Hepatic stellate cell (primary cell): ENCODE results near the gene GOLM1.
"Not testable (repeated sequence)": the region's sequence is repeated elsewhere in the genome, so short reads cannot be mapped to it uniquely, and the experiment has no call there.

Experiments used
- DNase-seq: peaks from one replicate; pipeline ENCODE4 v3.0.0; 2011; ENCODE audit warnings: low spot score

GOLM1 gene, protein sequence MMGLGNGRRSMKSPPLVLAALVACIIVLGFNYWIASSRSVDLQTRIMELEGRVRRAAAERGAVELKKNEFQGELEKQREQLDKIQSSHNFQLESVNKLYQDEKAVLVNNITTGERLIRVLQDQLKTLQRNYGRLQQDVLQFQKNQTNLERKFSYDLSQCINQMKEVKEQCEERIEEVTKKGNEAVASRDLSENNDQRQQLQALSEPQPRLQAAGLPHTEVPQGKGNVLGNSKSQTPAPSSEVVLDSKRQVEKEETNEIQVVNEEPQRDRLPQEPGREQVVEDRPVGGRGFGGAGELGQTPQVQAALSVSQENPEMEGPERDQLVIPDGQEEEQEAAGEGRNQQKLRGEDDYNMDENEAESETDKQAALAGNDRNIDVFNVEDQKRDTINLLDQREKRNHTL

DNA sequence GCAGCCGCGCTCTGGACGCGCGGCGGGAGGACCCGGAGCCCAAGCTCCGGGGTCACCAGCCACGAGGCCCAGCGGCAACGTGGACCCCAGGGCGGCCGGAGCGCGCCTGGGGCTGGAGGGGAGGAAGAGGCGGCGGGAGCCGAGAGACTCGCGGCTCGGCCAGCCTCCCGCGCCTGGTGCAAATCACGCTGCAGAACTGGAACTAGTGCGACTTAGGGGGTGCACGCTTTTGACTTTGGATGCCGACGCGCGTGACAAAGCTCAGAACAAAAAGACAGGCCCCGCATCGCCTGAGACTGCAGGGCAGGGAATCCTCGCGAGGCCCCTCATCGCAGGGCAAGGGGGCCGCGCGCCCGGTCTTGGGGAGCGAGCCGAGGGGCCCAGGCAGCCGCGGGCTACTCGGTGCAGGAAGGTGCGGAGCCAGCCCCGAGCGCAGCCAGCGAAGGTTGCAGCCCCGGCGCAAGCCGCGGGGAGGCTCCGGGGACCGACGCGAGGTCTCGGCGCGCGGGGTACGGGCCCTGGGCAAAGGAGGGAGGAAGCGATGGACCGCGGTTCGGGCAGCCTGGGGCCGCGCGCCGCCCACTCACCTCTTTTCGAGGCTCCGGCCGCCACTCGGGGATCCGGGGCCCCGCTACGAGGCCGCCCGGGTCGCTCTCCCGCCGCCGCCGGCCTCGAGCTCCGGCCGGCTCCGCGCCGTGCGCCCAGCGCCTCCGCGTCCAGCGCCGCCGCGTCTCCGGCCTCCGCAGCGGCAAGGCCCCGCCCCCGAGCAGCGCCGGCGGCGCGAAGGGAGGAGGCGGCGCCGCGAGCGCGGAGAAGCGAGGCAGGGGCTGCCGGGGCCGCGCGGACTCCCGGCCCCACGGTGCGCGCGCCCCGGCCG, at the start of gene GOLM1:
Gene GOLM1, minus strand, starts transcription at position 735 of the 877 bp plus-strand sequence. CDS start 20,238 bp downstream, outside the sequence.
- peak; percentile 73 for DNase-seq

DNA sequence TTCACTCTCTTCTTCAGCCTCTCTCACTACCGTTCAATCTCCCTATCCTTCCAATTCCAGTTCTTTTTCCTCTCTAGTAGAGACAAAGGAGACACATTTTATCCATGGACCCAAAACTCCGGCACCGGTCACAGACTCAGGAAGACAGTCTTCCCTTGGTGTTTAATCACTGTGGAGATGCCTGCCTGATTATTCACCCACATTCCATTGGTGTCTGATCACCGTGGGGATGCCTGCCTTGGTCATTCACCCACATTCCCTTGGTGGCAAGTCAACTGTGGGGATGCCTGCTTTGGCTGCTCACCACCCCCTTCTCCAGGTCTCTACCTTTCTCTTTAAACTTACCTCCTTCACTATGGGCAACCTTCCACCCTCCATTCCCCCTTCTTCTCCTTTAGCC, 47.3 kb upstream of the GOLM1 start:
- DNase-seq, result not testable (repeated sequence)

DNA sequence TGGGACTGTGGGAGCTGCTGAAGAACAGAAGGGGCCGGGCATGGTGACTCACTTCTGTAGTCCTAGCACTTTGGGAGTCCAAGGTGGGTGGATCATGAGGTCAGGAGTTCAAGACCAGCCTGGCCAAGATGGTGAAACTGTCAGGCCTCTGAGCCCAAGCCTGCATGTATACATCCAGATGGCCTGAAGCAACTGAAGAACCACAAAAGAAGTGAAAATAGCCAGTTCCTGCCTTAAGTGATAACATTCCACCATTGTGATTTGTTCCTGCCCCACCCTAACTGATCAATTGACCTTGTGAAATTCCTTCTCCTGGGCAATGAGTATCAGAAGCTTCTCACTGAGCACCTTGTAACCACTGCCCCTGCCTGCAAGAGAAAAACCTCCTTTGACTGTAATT, 46.6 kb upstream of the GOLM1 start:
- DNase-seq, result not testable (repeated sequence)

DNA sequence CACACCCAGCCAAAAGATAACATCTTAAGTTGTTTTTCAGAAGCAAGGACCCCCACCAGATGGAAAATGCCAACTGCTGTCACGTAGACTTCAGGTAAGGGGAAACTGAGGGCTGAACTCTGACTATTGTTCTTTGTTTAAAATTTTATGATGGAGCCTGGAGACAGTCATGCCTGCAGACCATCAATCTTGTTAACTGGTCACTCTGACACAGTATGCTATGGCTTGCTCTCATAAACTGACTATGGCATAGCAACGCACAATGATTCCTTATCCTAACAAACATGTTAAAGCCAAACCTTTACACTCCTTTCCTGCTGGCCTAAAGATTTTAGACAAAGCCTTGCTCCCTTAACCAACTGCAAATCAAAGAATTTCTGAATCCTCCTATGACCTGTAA, 43.6 kb upstream of the GOLM1 start:
- no peak for DNase-seq

DNA sequence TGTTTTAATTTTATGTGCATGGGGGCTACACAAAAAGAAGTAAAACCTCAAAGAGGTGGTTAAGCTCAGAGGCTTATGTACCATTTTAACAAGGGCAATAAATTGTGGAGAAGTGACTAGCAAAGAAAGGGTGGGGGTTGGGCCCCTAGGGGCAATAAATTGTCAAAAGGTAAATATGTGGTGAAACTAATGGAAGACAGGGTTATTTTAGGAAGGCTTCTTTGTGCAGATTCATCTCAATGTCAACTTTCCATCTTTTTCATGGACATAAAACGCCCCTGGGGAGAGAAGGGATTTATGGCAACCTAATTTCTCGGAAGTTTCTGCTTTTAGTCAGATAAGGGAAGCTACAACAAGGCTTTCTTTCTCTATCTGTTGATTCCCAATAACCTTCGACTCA, 42.5 kb upstream of the GOLM1 start:
- no peak for DNase-seq

DNA sequence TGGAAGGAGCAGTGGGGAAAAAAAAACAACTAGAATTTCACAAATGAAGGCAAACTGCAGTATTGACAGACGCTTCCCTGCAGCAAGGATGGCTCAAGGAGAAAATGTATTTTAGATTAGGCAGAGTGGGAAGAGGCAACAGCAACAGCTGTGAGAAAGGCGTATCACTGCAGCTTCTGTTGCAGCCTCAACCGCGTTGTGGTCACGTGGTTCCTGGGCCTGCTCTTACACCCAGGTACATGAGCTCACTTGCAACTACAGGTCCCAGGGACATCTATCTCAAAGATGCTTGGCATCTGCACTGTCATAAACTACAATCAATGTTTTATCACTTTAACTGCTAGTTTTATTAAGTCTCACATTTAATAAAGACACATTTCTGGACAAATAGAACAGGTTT, 36.0 kb upstream of the GOLM1 start:
- DNase-seq, result no peak

DNA sequence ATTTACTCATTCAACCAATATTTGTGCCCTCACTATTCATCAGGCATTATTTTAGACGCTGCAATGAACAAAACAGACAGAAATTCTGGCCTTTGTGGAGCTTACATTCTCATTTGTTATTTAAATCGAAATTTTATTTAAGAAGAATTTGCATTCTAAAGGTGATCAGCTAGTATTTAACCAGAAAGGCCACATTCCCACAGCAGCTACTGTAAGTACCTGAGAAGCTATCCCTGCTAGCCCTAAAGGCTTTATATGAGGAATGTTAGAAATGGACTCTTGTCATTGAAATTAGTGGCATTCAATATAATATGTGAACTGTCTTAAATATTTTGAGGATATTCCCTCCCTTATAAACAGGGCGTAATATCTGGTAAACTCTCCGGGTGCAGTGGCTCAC, 35.0 kb upstream of the GOLM1 start:
- DNase-seq, result no peak

DNA sequence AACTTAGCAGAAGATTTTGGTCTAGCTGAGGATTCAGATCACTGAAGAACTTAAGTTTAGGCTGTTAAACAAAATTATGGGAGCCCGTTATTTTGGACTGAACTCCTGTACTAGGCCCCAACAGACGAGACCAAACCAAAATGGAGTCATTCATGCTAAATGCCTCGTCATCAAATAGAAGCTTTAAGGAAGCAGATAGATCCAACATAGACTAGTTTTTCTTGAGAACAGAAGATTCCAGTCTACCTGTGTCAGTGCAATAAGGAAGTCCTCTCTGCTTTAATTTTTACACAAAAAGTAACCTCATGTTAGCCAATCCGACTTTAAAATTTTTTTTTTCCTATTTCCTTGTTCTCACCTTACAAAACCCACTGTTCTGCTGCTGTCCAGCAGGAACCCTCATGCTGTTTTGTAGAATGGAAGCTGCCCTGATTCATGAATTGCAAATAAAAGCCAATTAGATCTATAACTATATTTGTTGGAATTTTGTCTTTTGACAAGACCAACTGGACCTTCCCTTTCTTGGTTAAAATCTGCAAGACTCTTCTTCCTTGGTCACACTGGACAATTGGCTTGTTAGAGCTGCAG, 29.0 kb upstream of the GOLM1 start:
- DNase-seq, result no peak

DNA sequence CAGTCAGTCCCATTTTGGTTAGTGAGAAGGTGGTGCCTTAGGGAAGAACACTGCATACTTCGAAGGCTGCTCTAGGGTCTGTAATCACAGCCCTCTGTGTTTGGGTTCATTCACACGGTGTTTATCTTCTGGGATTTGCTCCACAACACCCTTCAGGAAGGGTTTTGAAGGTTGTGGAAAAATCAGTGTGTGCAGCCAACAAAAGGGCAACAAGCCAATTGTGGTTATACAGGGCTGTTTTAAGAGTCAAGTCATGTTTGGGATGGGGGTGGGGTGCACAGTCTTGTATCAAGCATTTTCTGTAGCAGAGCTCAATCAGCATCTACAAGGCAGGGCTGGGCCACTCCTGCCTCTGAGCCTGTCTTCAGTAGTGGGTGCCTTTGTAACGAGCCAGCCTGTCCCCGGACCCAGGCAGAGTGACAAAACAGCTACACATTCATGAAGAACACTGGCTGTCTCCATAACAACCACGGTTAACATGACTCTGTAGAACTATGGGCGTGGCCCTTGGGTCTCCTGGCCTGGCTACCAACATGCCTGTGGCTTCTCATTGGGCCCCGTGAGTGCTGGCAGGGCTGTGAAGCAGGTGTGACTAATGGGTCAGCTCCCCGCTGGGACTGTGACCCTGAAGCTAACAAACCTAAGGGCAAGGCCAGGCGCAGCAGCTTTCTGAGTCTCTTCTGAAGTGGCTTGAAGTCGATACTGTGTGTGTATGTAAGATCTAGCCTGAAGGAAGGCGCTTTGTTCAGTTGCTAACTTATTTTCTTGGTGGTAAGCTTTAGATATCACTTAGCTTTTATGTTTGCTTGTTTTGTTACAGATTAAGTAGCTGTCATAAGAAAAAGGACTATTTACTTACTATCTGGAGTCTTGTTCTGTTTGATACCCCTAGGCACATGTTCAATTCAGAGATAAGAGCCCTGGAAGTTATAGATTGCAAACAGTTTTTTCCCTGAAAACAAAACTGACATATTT, 27.9 kb upstream of the GOLM1 start:
- DNase-seq, result peak; percentile 21

DNA sequence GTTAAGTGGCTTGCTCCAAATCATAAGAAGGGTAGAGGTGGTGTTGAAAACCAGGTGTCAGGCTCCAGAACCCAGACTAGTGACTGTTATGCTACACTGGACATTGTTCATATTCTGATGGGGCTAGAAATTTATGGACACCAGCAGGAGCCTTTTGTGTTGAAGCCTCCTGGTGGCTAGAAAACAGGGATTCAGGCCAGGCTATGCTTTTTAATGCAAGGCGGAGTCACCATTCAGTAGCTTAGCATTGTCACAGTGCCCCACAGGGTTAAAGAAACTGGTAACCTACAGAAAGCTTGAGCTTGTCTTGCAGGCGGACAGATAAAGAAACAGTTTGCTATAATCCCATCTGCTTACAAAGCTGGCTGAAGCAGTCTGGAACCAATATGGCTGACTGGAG, 23.0 kb upstream of the GOLM1 start:
- no peak for DNase-seq

DNA sequence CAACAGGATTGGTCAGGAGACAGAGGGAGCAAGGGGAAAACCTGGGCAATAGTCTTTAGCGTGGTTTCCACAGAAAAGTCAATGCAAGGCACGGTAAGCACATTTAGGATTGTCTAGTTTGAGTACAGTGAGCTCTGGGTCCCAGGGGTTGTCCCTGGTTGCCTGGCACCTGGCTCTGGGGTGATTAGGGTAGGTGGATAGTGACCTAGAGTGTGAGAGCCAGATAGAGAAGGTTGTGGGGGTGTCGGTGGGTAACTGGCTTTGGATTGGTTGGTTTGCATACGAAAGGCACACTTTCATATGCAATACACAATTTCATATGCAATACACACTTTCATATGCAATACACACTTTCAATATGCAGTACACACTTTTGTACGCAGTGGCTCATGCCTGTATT, 20.1 kb upstream of the GOLM1 start:
- DNase-seq, result no peak

DNA sequence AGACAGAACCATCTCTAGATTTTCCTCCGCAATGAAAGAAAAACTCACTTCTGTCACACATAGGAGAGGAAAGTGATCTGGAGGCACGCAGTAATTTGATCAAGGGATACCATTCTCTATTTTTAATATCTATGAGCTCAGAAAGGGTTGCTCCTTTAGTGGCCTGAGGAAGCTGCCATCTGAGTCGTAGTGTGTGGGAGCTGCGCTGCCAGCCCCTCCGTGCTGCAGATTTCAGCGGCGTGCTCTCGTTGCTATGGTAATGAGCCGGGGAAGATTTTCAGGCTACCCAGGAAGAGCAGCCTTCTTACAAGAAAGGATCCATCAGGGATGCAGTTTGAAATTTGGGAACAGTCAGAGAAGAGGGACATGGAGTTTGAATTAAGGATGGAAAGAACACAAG, 17.1 kb upstream of the GOLM1 start:
- DNase-seq, result no peak

DNA sequence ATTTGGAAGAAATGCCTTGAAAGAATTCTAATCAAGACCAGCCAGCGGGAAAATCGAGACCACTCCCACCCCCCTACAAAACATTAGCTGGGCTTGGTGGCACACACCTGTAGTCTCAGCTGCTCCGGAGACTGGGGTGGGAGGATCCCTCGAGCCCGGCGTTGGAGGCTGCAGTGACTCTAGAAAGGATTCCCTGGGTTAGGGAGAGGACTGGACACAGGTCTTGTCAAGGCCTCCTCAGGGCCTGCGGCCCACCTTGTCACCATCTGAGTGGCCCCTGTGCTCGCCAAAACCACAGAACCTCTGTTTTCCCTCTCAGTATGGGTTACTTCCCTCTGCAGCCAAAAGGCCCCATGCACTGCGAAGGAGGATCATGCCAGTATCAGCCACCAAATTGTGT, 16.5 kb upstream of the GOLM1 start:
- DNase-seq, result no peak

DNA sequence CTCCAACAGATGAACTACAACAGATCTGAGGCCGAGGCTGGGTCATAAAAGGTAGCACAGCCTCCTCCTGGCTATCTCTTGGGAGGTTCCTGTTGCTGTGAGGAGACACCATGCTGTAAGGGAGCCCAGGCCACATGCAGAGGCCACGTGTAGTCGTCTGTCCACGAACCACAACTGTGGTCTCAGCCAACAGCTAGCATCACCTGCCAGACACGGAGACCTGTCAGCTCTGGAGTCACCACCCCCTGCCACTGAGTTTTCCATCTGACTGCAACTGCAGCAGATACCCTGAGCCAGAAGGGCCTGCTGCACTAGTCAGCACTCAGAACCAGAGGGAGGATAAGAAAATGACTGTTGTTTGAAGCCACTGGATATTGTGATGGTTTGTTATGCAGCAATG, 12.7 kb upstream of the GOLM1 start:
- no peak for DNase-seq

DNA sequence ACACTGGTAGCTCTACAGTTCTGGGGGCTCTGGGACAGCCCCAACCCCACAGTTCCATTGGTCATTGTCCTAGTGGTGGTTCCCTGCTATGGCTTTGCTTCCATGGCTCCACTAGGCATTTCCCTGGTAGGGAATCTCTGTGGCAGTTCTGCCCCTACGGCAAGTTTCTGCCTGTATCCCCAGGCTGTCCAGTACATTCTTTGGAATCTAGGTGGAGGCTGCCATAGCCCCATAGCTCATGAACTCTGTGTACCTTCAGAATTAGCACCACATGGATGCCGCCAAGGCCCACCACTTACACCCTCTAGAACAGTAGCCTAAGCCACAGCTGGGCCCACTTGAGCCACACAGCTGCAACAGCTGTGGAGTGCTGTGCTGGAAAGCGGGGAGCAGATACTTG, 3.3 kb upstream of the GOLM1 start:
- no peak for DNase-seq

DNA sequence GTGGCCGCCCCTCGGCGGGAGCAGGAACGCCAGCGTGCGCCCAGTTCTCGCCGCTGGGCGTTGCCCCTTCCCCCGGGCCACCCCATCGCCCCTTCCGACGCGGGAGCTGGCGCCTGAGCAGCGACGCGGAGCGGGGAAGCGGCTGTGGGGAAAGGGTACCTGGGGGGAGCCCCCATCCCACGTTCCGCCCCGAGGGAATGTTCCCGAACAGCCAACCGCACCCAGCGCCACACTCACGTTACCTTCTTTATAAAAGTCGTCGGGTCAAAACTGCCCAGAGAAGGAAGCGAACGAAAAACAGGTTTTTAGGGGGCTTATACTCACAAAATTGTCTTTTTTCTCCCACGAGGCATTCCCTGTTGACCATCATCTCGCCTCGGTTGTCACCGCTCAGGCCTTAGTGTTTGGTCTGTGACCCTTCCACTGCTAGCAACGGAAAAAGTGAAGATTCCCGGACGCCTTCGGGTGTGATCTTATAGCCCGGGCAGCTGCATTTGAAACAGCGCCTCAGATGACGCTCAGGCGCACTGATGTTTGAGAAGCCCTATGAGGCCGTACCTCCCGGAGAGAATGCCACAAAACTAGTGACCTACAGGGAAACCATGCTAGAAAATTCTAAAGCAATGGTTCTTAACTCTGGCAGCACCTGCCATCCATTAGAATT, 475 bp upstream of the GOLM1 start:
- DNase-seq, result peak; percentile 39

DNA sequence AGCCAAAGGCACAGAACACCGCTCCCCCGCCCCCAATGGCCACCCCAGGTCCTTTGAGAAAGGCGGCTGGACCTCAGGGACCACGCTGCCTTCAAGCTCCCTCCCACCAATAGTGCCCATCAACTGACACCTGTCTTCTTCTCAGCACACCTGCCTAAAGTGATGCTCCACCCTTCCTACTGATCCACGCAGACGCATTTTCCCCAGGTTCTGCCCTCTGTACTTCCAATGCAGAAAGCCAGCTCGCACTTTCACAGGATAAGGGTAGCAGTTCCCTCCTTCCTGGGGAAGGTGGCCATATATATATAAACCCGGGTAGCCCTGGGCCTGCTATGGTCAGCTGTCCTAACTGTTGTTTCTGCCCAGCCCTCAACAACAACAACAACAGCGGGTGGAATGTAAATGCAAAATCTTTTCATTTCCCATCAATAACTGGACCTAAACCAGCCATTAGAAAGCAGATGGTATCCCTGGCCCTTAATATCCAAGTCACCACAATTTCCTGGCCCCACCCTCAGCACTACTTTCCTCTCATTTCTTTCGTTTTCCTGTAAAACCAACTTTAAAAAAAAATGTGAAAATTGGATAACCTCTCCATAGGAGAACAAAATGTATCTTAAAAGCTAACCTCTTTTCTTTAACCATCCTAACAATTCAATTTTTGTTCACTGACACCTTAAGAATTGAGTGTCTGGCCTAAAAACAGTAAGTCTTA, 1.7 kb downstream of the GOLM1 start:
- DNase-seq, result no peak

DNA sequence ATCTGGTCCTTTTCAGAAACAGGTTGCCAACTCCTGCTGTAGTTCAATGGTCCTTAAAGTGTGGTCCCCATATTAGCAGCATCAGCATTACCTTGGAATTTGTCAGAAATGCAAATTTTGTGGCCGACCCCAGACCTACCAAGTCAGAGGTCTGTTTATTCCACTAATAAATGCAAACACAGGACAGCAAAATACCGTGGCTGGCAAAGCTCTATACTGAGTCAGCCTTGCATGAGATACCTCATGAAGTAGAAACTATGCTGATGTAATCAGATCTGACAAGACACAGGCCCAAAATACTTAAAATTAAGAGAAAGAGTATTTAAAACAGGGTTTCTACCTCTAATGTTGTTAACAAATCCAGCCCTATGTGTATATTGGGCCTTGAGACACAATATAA, 3.0 kb downstream of the GOLM1 start:
- no peak for DNase-seq

DNA sequence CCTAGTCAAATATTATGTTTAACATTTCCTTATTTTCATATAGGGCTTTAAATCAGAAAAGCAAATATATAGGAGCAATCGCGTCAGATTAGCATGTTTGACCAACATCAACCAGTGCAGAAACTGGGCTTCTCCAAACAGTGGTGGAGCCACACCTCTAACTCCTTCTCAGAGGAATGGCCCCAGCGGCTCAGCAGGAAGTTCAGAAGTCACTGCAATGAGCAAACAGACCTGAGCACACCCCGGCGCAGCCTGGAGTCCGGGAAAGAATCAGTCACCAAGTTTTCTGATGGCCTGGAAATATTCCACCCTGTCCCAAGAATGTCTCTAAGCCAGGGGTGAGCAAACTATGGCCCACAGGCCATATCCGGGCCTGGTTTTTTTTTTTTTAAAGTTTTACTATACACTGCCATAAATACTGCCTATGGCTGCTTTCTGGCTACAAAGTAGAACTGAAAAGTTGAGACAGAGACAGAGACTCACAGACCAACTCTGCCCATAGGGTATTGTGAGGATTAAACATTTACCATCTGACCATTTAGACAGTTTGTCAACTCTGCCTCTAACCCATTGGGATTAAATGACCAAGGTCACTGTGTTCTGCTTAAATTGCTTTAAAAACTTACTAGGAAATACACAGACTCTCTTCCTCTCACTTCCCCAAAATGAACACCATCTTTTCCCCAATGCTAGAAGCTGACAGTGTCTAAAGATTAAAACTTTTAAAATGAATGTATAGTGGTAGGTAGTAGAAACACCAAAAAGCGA, 5.4 kb downstream of the GOLM1 start:
- peak; percentile 37 for DNase-seq

DNA sequence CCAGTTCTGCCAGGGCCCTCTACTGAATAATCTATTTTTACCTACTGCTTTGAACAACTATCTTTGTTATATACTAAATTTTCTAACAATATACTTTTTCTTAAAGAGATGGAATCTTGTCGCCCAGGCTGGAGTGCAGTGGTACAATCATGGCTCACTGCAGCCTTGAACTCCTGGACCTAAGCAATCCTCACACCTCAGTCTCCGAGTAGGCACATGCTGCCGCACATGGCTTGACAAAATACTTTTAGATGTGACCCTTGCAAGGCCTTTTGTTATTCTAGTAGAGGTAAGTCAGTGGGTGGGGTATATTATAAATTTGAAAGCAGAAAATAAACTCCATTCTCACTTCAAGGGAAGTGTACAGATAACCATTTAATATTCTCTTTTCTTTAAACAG, 7.9 kb downstream of the GOLM1 start:
- no peak for DNase-seq
